NCI-H2227 (cell line): ENCODE measurements around the gene HTR6.
"Not testable (repeated sequence)": the region's sequence is repeated elsewhere in the genome, so short reads cannot be mapped to it uniquely, and the experiment has no call there.

ENCODE experiments used
- DNase-seq: peaks from one replicate; lab custom pipeline; 2025; ENCODE audit not compliant: unreplicated experiment; lab: John Stamatoyannopoulos, UW

HTR6 gene

GRCh38 chr1:19637606-19638005 is 27.1 kb upstream of the HTR6 start:
- no peak for DNase-seq

GRCh38 chr1:19639228-19639627 is 25.4 kb upstream of the HTR6 start:
- not testable (repeated sequence) for DNase-seq

- no peak for DNase-seq
These were observed 24.7 kb upstream of the HTR6 start for GRCh38 chr1:19639999-19640362.

GRCh38 chr1:19640363-19641316 is 24.0 kb upstream of the HTR6 start:
- DNase-seq, result peak; percentile 57

GRCh38 chr1:19643121-19643520 is 21.6 kb upstream of the HTR6 start:
- no peak for DNase-seq

- DNase-seq, result peak; percentile 74
These were observed 20.9 kb upstream of the HTR6 start, which contains the start of gene NBL1 for GRCh38 chr1:19643602-19644394. TSS of gene NBL1 (plus strand) at chr1:19644311. CDS start at chr1:19655031, 10,720 bp downstream.

- no peak for DNase-seq
These were observed 20.3 kb upstream of the HTR6 start for GRCh38 chr1:19644395-19644680.

- peak; percentile 48 for DNase-seq
These were observed 19.8 kb upstream of the HTR6 start for GRCh38 chr1:19644681-19645410.

GRCh38 chr1:19645411-19646251 is 19.0 kb upstream of the HTR6 start:
- DNase-seq, result no peak

- no peak for DNase-seq
These were observed 18.0 kb upstream of the HTR6 start for GRCh38 chr1:19646377-19647319.

- no peak for DNase-seq
These were observed 17.0 kb upstream of the HTR6 start for GRCh38 chr1:19647643-19648042.

GRCh38 chr1:19648239-19648638 is 16.4 kb upstream of the HTR6 start:
- no peak for DNase-seq

- DNase-seq, result no peak
These were observed 16.0 kb upstream of the HTR6 start for GRCh38 chr1:19648689-19649088.

- no peak for DNase-seq
These were observed 14.1 kb upstream of the HTR6 start for GRCh38 chr1:19650416-19651140.

- DNase-seq, result peak; percentile 34
These were observed 13.4 kb upstream of the HTR6 start for GRCh38 chr1:19651141-19651737.

- no peak for DNase-seq
These were observed 10.3 kb upstream of the HTR6 start for GRCh38 chr1:19654386-19654785.

GRCh38 chr1:19654886-19655717 is 9.6 kb upstream of the HTR6 start:
- no peak for DNase-seq

- no peak for DNase-seq
These were observed 9.0 kb upstream of the HTR6 start for GRCh38 chr1:19655718-19656080.
